C4-2B (cell line): ENCODE data around the gene CFAP107.

Experiments
- ZFX ChIP-seq: fragments of 450-650 bp; IDR thresholded peaks from 2 replicates; pipeline ENCODE4 v1.6.1; 2017
- TF ChIP-seq, protein P1 (sequence below): fragments of 450-650 bp; conservative IDR thresholded peaks from 2 replicates; pipeline ENCODE4 v1.5.1; 2017; ENCODE audit warnings: mild to moderate bottlenecking

DNA sequence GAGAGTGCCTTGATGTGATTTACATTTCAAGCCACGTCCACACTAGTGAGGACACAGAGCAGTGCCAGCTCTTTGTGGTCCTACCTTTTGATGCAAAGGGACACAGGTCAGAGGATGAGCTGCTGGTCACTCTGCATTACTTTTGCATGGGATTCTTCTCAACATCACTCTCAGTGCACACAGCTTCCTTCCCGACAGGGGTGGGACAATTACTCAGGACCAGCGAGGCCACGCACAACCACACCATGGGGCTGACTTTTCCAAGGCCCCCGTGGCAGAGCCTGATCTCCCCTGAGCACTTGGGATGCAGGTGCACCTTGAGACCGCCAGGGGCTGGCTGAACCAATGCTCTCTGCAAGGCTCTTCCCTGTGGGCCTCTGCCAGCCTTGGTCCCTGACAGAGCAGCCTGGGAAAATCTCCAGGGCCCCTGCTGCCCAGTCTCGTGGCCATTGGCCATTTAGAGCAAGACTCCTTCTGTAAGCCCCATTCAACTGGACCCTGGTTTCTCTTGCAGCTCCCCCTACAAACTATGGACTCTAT is 14.3 kb downstream of the CFAP107 start:
- TF ChIP-seq, protein P1, sequence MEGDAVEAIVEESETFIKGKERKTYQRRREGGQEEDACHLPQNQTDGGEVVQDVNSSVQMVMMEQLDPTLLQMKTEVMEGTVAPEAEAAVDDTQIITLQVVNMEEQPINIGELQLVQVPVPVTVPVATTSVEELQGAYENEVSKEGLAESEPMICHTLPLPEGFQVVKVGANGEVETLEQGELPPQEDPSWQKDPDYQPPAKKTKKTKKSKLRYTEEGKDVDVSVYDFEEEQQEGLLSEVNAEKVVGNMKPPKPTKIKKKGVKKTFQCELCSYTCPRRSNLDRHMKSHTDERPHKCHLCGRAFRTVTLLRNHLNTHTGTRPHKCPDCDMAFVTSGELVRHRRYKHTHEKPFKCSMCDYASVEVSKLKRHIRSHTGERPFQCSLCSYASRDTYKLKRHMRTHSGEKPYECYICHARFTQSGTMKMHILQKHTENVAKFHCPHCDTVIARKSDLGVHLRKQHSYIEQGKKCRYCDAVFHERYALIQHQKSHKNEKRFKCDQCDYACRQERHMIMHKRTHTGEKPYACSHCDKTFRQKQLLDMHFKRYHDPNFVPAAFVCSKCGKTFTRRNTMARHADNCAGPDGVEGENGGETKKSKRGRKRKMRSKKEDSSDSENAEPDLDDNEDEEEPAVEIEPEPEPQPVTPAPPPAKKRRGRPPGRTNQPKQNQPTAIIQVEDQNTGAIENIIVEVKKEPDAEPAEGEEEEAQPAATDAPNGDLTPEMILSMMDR: peak; percentile 56
- TF ChIP-seq ZFX: no peak
